ENCODE measurements around the gene ZSWIM6.
"Not testable (repeated sequence)": the region's sequence is repeated elsewhere in the genome, so short reads cannot be mapped to it uniquely, and the experiment has no call there.

The ZSWIM6 gene

GRCh38 chr5:61410811-61411210 is 78.8 kb downstream of the ZSWIM6 start:
- H3F3A ChIP-seq (ENCODE audit: insufficient read depth): peaks cover 11% of the 10 kb centered on the region
- no peaks in the 10 kb centered on the region for H3K9me3 ChIP-seq (ENCODE audit: insufficient read depth, low read length)
- no peak overlapping the region for H3K27ac ChIP-seq (ENCODE audit: low read depth, low read length)
- H3K4me2 ChIP-seq (ENCODE audit: low read depth, low read length, poor library complexity, severe bottlenecking): no peak overlapping the region
- H4K20me1 ChIP-seq (ENCODE audit: low read depth, low read length): peaks cover 20% of the 10 kb centered on the region
- H3K9me2 ChIP-seq (replicated peaks; ENCODE audit: insufficient read depth, low read length): no peaks in the 10 kb centered on the region
- H3K79me2 ChIP-seq (ENCODE audit: insufficient read depth, low read length): no peaks in the 10 kb centered on the region
- H3K4me3 ChIP-seq (ENCODE audit: insufficient read depth, low read length, poor library complexity, severe bottlenecking): no peak overlapping the region
- no peak for TF ChIP-seq CTCF (IDR thresholded peaks at IDR 0.05; ENCODE audit: insufficient read depth, low read length, poor library complexity, severe bottlenecking)
- no peak for TF ChIP-seq EZH2phosphoT487 (conservative IDR thresholded peaks at IDR 0.05; ENCODE audit: low read length)
- no peaks in the 10 kb centered on the region for H3K36me3 ChIP-seq (ENCODE audit: low read length)
- no peak overlapping the region for H2AFZ ChIP-seq (ENCODE audit: low read depth, low read length, severe bottlenecking)
- H3K9ac ChIP-seq (ENCODE audit: low read length): no peak overlapping the region
- no peaks in the 10 kb centered on the region for H3K27me3 ChIP-seq (ENCODE audit: low read length)

GRCh38 chr5:61412361-61412760 is 80.3 kb downstream of the ZSWIM6 start:
- no peak overlapping the region for H3K27ac ChIP-seq (ENCODE audit: low read depth, low read length)
- no peak overlapping the region for H3K4me3 ChIP-seq (ENCODE audit: insufficient read depth, low read length, poor library complexity, severe bottlenecking)

GRCh38 chr5:61413205-61413604 is 81.1 kb downstream of the ZSWIM6 start:
- not testable (repeated sequence) for H2AFZ ChIP-seq (ENCODE audit: low read depth, low read length, severe bottlenecking)

More at GRCh38 chr5:61412361-61412760, 80.3 kb downstream of the ZSWIM6 start:
- Histone ChIP-seq H4K20me1 (ENCODE audit: low read depth, low read length) (peaks cover 20% of the 10 kb centered on the region), H3K36me3 (ENCODE audit: low read length) (no peaks in the 10 kb centered on the region), H2AFZ (ENCODE audit: low read depth, low read length, severe bottlenecking) (no peak overlapping the region), H3K27me3 (ENCODE audit: low read length) (no peaks in the 10 kb centered on the region), H3K9me3 (ENCODE audit: insufficient read depth, low read length) (no peaks in the 10 kb centered on the region), H3K9me2 (replicated peaks; ENCODE audit: insufficient read depth, low read length) (no peaks in the 10 kb centered on the region), H3K9ac (ENCODE audit: low read length) (no peak overlapping the region), H3K79me2 (ENCODE audit: insufficient read depth, low read length) (no peaks in the 10 kb centered on the region), H3K4me2 (ENCODE audit: low read depth, low read length, poor library complexity, severe bottlenecking) (no peak overlapping the region), H3F3A (ENCODE audit: insufficient read depth) (peaks cover 11% of the 10 kb centered on the region)
- TF ChIP-seq CTCF (IDR thresholded peaks at IDR 0.05; ENCODE audit: insufficient read depth, low read length, poor library complexity, severe bottlenecking): no peak
- no peak for TF ChIP-seq EZH2phosphoT487 (conservative IDR thresholded peaks at IDR 0.05; ENCODE audit: low read length)

GRCh38 chr5:61414806-61415205 is 82.7 kb downstream of the ZSWIM6 start:
- Histone ChIP-seq H3K9ac (ENCODE audit: low read length) (no peak overlapping the region), H3K4me2 (ENCODE audit: low read depth, low read length, poor library complexity, severe bottlenecking) (no peak overlapping the region), H2AFZ (ENCODE audit: low read depth, low read length, severe bottlenecking) (no peak overlapping the region), H3K9me3 (ENCODE audit: insufficient read depth, low read length) (no peaks in the 10 kb centered on the region), H3K27me3 (ENCODE audit: low read length) (no peaks in the 10 kb centered on the region), H3K36me3 (ENCODE audit: low read length) (no peaks in the 10 kb centered on the region), H3K27ac (ENCODE audit: low read depth, low read length) (no peak overlapping the region), H3K4me3 (ENCODE audit: insufficient read depth, low read length, poor library complexity, severe bottlenecking) (no peak overlapping the region), H3F3A (ENCODE audit: insufficient read depth) (no peaks in the 10 kb centered on the region), H3K9me2 (replicated peaks; ENCODE audit: insufficient read depth, low read length) (no peaks in the 10 kb centered on the region), H3K79me2 (ENCODE audit: insufficient read depth, low read length) (no peaks in the 10 kb centered on the region), H4K20me1 (ENCODE audit: low read depth, low read length) (peaks cover 16% of the 10 kb centered on the region; the same call in 1 of the 2 replicates)
- TF ChIP-seq EZH2phosphoT487 (conservative IDR thresholded peaks at IDR 0.05; ENCODE audit: low read length): no peak
- TF ChIP-seq CTCF (IDR thresholded peaks at IDR 0.05; ENCODE audit: insufficient read depth, low read length, poor library complexity, severe bottlenecking): no peak

More at GRCh38 chr5:61413205-61413604, 81.1 kb downstream of the ZSWIM6 start:
- peaks cover 20% of the 10 kb centered on the region for H4K20me1 ChIP-seq (ENCODE audit: low read depth, low read length)
- not testable (repeated sequence) for H3K79me2 ChIP-seq (ENCODE audit: insufficient read depth, low read length); H3K36me3 ChIP-seq (ENCODE audit: low read length); H3F3A ChIP-seq (ENCODE audit: insufficient read depth); H3K9me3 ChIP-seq (ENCODE audit: insufficient read depth, low read length); H3K4me2 ChIP-seq (ENCODE audit: low read depth, low read length, poor library complexity, severe bottlenecking); H3K9me2 ChIP-seq (replicated peaks; ENCODE audit: insufficient read depth, low read length); H3K27ac ChIP-seq (ENCODE audit: low read depth, low read length); H3K4me3 ChIP-seq (ENCODE audit: insufficient read depth, low read length, poor library complexity, severe bottlenecking); H3K9ac ChIP-seq (ENCODE audit: low read length); H3K27me3 ChIP-seq (ENCODE audit: low read length)
